Measurements from ENCODE around the gene SPDYE18.
"Not testable (repeated sequence)": the region's sequence is repeated elsewhere in the genome, so short reads cannot be mapped to it uniquely, and the experiment has no call there.

SPDYE18 gene

DNA sequence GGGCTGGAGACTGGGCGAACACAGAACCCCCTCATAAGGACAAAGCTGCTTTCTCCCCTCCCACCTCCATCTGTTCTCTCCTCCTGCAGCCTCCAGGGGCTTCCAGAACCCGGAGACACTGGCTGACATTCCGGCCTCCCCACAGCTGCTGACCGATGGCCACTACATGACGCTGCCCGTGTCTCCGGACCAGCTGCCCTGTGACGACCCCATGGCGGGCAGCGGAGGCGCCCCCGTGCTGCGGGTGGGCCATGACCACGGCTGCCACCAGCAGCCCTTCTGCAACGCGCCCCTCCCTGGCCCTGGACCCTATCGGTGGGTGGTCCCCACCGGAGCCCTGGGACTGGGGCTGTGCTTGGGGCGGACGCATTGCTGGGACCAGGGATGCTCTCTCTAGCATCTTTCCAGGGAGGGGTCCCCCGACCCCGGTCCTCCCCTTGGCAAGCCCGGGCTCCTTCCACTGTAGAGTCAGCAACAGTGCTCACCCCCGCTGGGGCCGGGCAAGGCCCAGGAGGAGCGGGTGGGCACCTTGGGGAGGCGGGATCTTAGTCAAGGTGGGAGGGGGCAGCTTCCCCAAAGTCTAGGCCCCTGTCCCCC, 56.8 kb downstream of the SPDYE18 start:
- not testable (repeated sequence) for DNase-seq

DNA sequence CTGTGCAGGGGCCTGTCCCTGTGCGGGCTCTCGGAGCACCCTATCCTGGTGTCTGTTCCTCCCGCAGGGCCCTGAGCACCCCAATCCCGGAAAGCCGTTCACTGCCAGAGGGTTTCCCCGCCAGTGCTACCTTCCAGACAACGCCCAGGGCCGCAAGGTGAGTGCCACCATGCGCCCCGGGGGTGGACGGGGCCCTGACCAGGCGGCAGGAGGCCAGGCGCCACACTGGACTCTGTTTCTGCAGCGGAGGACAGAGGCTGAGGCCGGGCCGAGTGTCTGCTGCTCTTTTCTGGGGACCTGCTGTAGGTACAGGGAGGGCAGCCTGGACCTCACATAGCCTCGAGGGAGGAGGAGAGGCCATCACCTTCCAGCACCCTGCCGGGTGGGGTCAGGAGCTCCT, 58.2 kb downstream of the SPDYE18 start:
- not testable (repeated sequence) for DNase-seq

GRCh38 chr7:77003241-77003640, 59.1 kb downstream of the SPDYE18 start:
- DNase-seq, result not testable (repeated sequence)

DNA sequence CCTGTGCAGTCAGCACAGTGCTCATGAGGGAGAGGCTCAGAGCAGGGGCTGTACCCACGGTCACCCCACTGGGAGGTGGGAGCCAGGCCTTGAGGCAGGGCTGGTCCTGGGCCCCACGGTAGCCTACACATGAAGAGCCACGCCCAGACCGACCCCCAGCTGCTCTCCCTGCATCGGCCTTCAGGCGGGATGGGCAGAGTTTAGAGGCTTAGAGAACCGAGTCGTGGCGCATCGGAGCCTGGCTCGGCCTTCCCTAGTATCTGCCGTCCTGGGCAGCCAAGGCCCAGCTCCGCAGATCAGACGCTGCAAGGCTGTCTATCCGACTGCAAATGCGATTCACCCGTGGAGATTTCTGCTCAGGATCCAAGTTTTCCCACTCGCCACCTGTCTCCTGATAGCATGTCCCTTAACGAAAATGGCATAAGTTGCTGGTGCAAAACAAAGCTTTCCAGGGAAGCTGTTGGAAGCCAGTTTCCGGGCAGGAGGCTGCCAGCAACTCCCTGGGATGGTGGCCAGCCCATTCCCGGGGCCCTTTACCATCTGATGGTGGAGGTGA, 59.6 kb downstream of the SPDYE18 start:
- not testable (repeated sequence) for DNase-seq

GRCh38 chr7:77002104-77002503, 60.3 kb downstream of the SPDYE18 start:
- not testable (repeated sequence) for DNase-seq
